Sigmoid colon (tissue), 7 donors: ENCODE measurements around the gene RAB27B. TPM values are rescaled to one million over a fixed set of nuclear protein-coding genes. Genes with fewer than 3 reads are reported as not detected.

Experiments used
- DNase-seq: peaks from one replicate; pipeline ENCODE4 v3.0.0-alpha.2; 2019
- H3K27ac ChIP-seq, 4 donors: fragments of 200-600 bp; sonication (generic); one replicate each; pipeline ENCODE4 v1.5.1; 2016 to 2019; ENCODE audit warnings: mild to moderate bottlenecking in 1 of 4
- H3K27me3 ChIP-seq, 3 donors: fragments of 200-600 bp; sonication (generic); one replicate each; pipeline ENCODE4 v1.5.1; 2019; ENCODE audit warnings: mild to moderate bottlenecking in 1 of 3
- H3K36me3 ChIP-seq, 4 donors: fragments of 200-600 bp; sonication (generic); one replicate each; pipeline ENCODE4 v1.5.1; 2016 to 2019
- H3K4me1 ChIP-seq, 4 donors: fragments of 200-600 bp; sonication (generic); one replicate each; pipeline ENCODE4 v1.5.1; 2017 to 2019
- H3K4me3 ChIP-seq, 4 donors: fragments of 200-600 bp; sonication (generic); one replicate each; pipeline ENCODE4 v1.5.1; 2017 to 2019; ENCODE audit warnings: mild to moderate bottlenecking in 2 of 4, moderate library complexity in 1 of 4
- H3K9me3 ChIP-seq, 4 donors: fragments of 200-600 bp in 3 of 4; sonication (generic) in 3 of 4; one replicate each; pipeline versions ENCODE4 v1.5.1 to v1.6.1; 2013 to 2019
- CTCF ChIP-seq, 4 experiments: fragments of 450-650 bp in 3 of 4; fragments of 200-600 bp in 1 of 4; IDR thresholded peaks; one replicate each; pipeline ENCODE4 v1.5.1; 2016 to 2019; ENCODE audit warnings: antibody characterized with exemption in 4 of 4, mild to moderate bottlenecking in 3 of 4, moderate library complexity in 2 of 4
- EP300 ChIP-seq, 4 donors: sonication (generic); formaldehyde crosslinking; IDR thresholded peaks; one replicate each; pipeline ENCODE4 v1.6.1; 2017; ENCODE audit warnings: antibody characterized with exemption in 4 of 4
- POLR2A ChIP-seq, 2 donors: fragments of 450-650 bp; IDR thresholded peaks; one replicate each; pipeline ENCODE4 v1.6.1; 2016; ENCODE audit warnings: antibody characterized with exemption in 2 of 2, mild to moderate bottlenecking in 2 of 2, moderate library complexity in 2 of 2
- POLR2AphosphoS5 ChIP-seq, 4 donors: sonication (generic); formaldehyde crosslinking; IDR thresholded peaks; one replicate each; pipeline ENCODE4 v1.6.1; 2017; ENCODE audit warnings: antibody characterized with exemption in 4 of 4
- WGBS, 2 donors: extraction: QIAGEN DNeasy Blood & Tissue Kit; methylation state at CpG; one replicate each; pipeline ENCODE4 v1.1.7; 2013; 5-methylcytosine and 5-hydroxymethylcytosine counted together
- intact Hi-C: fragments of 100-400 bp; cut with DNase I; formaldehyde crosslinking; loops from one replicate; pipeline ENCODE4 v1.15.1; 2023
- polyA plus RNA-seq, 3 donors: library from polyadenylated mRNA; stranded (reverse); fragments of 200-250 nt; gene quantifications; one replicate each; pipeline ENCODE4 v1.2.3, GENCODE V29; 2013
- total RNA-seq, 4 donors: library from RNA; depleted of rRNA; stranded (reverse); fragments of >200 nt; gene quantifications; one replicate each; pipeline ENCODE4 v1.1.0, GENCODE V29; 2016
- donor health status: healthy with polysubstance abuse.
- donor health status: Bipolar disorder and iron deficiency.
- donor health status: healthy.

Gene RAB27B
- total and polyA plus RNA-seq, 7 donors = 0.27 to 6.0 (median 1.4) TPM

- intact Hi-C loops = loop anchor here (5.0 kb wide), 1 partner anchor 198 kb away; no protein-coding TSS in a partner anchor
- no peak overlapping the region for H3K27ac ChIP-seq
Measured at GRCh38 chr18:54880395-54881105, 52.3 kb downstream of the RAB27B start.

GRCh38 chr18:54881229-54881768 lies 53.0 kb downstream of the RAB27B start:
- TF ChIP-seq CTCF (IDR thresholded peaks at IDR 0.05) (no peak), POLR2A (IDR thresholded peaks at IDR 0.05) (no peak), EP300 (IDR thresholded peaks at IDR 0.05) (no peak), POLR2AphosphoS5 (IDR thresholded peaks at IDR 0.05) (no peak)
- WGBS, 2 donors = 90 to 93% methylated on average over 6 of the region's 6 CpGs
- DNase-seq = no peak
- Histone ChIP-seq H3K4me3 (no peak overlapping the region), H3K27ac (no peak overlapping the region), H3K27me3 (no peaks in the 10 kb centered on the region), H3K9me3 (no peaks in the 10 kb centered on the region), H3K36me3 (no peaks in the 10 kb centered on the region), H3K4me1 (no peaks in the 10 kb centered on the region)
- intact Hi-C loops = loop anchor here (5.0 kb wide), 1 partner anchor 199 kb away; no protein-coding TSS in a partner anchor

More at GRCh38 chr18:54880395-54881105, 52.3 kb downstream of the RAB27B start:
- TF ChIP-seq POLR2AphosphoS5 (IDR thresholded peaks at IDR 0.05) (no peak), CTCF (IDR thresholded peaks at IDR 0.05) (no peak), EP300 (IDR thresholded peaks at IDR 0.05) (no peak), POLR2A (IDR thresholded peaks at IDR 0.05) (no peak)
- Histone ChIP-seq H3K27me3 (no peaks in the 10 kb centered on the region), H3K4me1 (no peaks in the 10 kb centered on the region), H3K9me3 (no peaks in the 10 kb centered on the region), H3K36me3 (no peaks in the 10 kb centered on the region), H3K4me3 (no peak overlapping the region)
- DNase-seq = no peak
- WGBS, 2 donors = 81 to 83% methylated on average over 5 of the region's 5 CpGs

- Histone ChIP-seq H3K27ac (no peak overlapping the region), H3K4me3 (no peak overlapping the region), H3K27me3 (no peaks in the 10 kb centered on the region), H3K4me1 (no peaks in the 10 kb centered on the region), H3K36me3 (no peaks in the 10 kb centered on the region), H3K9me3 (no peaks in the 10 kb centered on the region)
- WGBS, 2 donors = 84 to 96% methylated on average over 4 of the region's 4 CpGs
- intact Hi-C loops = loop anchor here (5.0 kb wide), 1 partner anchor 200 kb away; no protein-coding TSS in a partner anchor
- TF ChIP-seq POLR2A (IDR thresholded peaks at IDR 0.05) (no peak), EP300 (IDR thresholded peaks at IDR 0.05) (no peak), POLR2AphosphoS5 (IDR thresholded peaks at IDR 0.05) (no peak), CTCF (IDR thresholded peaks at IDR 0.05) (no peak)
- no peak for DNase-seq
Measured at GRCh38 chr18:54882318-54882717, 54.0 kb downstream of the RAB27B start.

- Histone ChIP-seq H3K27ac (no peak overlapping the region), H3K27me3 (no peaks in the 10 kb centered on the region), H3K9me3 (no peaks in the 10 kb centered on the region), H3K36me3 (no peaks in the 10 kb centered on the region), H3K4me1 (no peaks in the 10 kb centered on the region), H3K4me3 (no peak overlapping the region)
- intact Hi-C loops = loop anchor here (5.0 kb wide), 1 partner anchor 202 kb away; no protein-coding TSS in a partner anchor
- 92% methylated on average over 6 of the region's 6 CpGs for WGBS, 2 donors
- no peak for TF ChIP-seq POLR2A (IDR thresholded peaks at IDR 0.05)
- no peak for TF ChIP-seq POLR2AphosphoS5 (IDR thresholded peaks at IDR 0.05)
- no peak for TF ChIP-seq CTCF (IDR thresholded peaks at IDR 0.05)
- TF ChIP-seq EP300 (IDR thresholded peaks at IDR 0.05) = no peak
- DNase-seq = no peak
Measured at GRCh38 chr18:54883816-54884604, 55.7 kb downstream of the RAB27B start.
